ENCODE measurements around the gene C1QTNF1. TPM values are rescaled to one million over a fixed set of nuclear protein-coding genes. Genes with fewer than 3 reads are reported as not detected.

Gene C1QTNF1
- total RNA-seq, 2 experiments from 2014 or later: 0.13 to 0.14 TPM

- Mint-ChIP-seq H3K27me3 (no peaks in the 10 kb centered on the region), H3K36me3 (ENCODE audit: low read depth) (peaks cover 12% of the 10 kb centered on the region), H3K4me3 (no peak overlapping the region), H3K4me1 (ENCODE audit: low read depth) (peaks cover 11% of the 10 kb centered on the region), H3K27ac (no peak overlapping the region), H3K9me3 (no peaks in the 10 kb centered on the region)
- DNase-seq (no peak), ATAC-seq (no peak)
- CTCF ChIA-PET: interaction anchor here (1.3 kb wide), 1 partner anchor 35 kb away, joined by 3 read pairs; no protein-coding TSS in a partner anchor
- intact Hi-C loops (cut with micrococcal nuclease): no loop called here
- no peak for TF ChIP-seq CTCF (IDR thresholded peaks at IDR 0.05)
- POLR2A ChIA-PET: no interaction called here
Measured at GRCh38 chr17:79080349-79080748, 56.4 kb downstream of the C1QTNF1 start.

GRCh38 chr17:79080761-79081290 is 56.9 kb downstream of the C1QTNF1 start:
- Mint-ChIP-seq H3K27ac (no peak overlapping the region), H3K36me3 (ENCODE audit: low read depth) (peaks cover 12% of the 10 kb centered on the region), H3K4me1 (ENCODE audit: low read depth) (peaks cover 6% of the 10 kb centered on the region), H3K27me3 (no peaks in the 10 kb centered on the region), H3K9me3 (no peaks in the 10 kb centered on the region), H3K4me3 (no peak overlapping the region)
- POLR2A ChIA-PET: no interaction called here
- no peak for TF ChIP-seq CTCF (IDR thresholded peaks at IDR 0.05)
- ATAC-seq (no peak), DNase-seq (no peak)
- CTCF ChIA-PET: interaction anchor here (1.3 kb wide), 1 partner anchor 36 kb away, joined by 3 read pairs; no protein-coding TSS in a partner anchor
- intact Hi-C loops (cut with micrococcal nuclease): no loop called here

- intact Hi-C loops (cut with micrococcal nuclease): no loop called here
- ChIA-PET CTCF (interaction anchor here (1.2 to 4.0 kb wide), 9 partner anchors 8 to 651 kb away, joined by 3 to 23 read pairs (median 7); partner anchors contain the start of gene ENGASE), POLR2A (no interaction called here)
- Mint-ChIP-seq H3K9me3 (no peaks in the 10 kb centered on the region), H3K27me3 (no peaks in the 10 kb centered on the region), H3K36me3 (ENCODE audit: low read depth) (peaks cover 14% of the 10 kb centered on the region), H3K4me3 (no peak overlapping the region), H3K27ac (no peak overlapping the region), H3K4me1 (ENCODE audit: low read depth) (peaks cover 2% of the 10 kb centered on the region)
- DNase-seq (no peak), ATAC-seq (no peak)
- TF ChIP-seq CTCF (IDR thresholded peaks at IDR 0.05): no peak
Measured at GRCh38 chr17:79081571-79082276, 57.8 kb downstream of the C1QTNF1 start.

GRCh38 chr17:79082311-79083190 is 58.6 kb downstream of the C1QTNF1 start:
- H3K4me3 Mint-ChIP-seq: no peak overlapping the region
- POLR2A ChIA-PET: no interaction called here
- no peak overlapping the region for H3K27ac Mint-ChIP-seq
- no peaks in the 10 kb centered on the region for H3K27me3 Mint-ChIP-seq
- TF ChIP-seq CTCF (IDR thresholded peaks at IDR 0.05): peak; percentile 91
- DNase-seq (peak; percentile 56), ATAC-seq (peak; percentile 76)
- intact Hi-C loops (cut with micrococcal nuclease): no loop called here
- CTCF ChIA-PET: interaction anchor here (0.7 to 4.0 kb wide), 11 partner anchors 9 to 650 kb away, joined by 3 to 23 read pairs (median 7); partner anchors contain the start of gene ENGASE
- peaks cover 14% of the 10 kb centered on the region for H3K36me3 Mint-ChIP-seq (ENCODE audit: low read depth)
- H3K4me1 Mint-ChIP-seq (ENCODE audit: low read depth): no peaks in the 10 kb centered on the region
- no peaks in the 10 kb centered on the region for H3K9me3 Mint-ChIP-seq

Data from activated CD8-positive, alpha-beta T cell treated with anti-CD3 and anti-CD28 coated beads for 36 hours (primary cell).